ENCODE results near the gene ETFB.

The ETFB gene

GRCh38 chr19:51327066-51328001, 38.9 kb downstream of the ETFB start:
- DNase-seq (ENCODE audit: low read depth): no peak

GRCh38 chr19:51326216-51327065, 39.7 kb downstream of the ETFB start:
- DNase-seq (ENCODE audit: low read depth): no peak

DNA sequence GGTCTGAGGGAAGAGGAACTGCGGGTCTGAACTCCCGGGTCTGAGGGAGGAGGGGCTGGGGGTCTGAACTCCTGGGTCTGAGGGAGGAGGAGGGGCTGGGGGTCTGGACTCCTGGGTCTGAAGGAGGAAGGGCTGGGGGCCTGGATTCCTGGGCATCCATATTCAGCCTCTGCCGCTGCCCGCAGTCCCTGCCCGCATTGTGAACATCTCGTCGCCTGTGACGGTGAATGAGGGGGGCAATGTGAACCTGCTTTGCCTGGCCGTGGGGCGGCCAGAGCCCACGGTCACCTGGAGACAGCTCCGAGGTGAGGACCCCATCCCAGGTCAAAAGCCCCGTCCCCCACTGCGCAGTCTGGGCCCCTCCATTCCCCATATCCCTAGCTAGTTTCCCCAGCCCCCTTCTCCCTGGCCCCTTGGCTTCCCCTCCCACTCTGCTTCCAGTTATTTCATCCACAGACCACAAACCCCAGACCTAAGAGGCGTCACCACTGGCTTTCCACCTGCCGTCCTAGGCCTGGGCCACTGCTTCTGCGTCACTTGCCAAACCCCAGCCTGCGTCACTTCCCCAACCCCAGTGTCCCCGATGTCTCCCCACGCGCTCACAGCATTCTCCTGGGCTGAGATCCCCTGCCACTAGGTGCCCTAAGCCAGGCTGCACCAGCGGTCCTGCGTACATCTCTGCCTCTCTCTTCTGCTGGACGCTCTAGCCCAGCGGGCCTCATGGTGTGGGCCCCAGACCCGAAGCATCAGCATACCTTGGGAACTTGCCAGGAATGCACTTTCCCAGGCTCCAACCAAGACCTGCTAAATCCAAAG, 40.8 kb downstream of the ETFB start:
- no peak for DNase-seq (ENCODE audit: low read depth)

DNA sequence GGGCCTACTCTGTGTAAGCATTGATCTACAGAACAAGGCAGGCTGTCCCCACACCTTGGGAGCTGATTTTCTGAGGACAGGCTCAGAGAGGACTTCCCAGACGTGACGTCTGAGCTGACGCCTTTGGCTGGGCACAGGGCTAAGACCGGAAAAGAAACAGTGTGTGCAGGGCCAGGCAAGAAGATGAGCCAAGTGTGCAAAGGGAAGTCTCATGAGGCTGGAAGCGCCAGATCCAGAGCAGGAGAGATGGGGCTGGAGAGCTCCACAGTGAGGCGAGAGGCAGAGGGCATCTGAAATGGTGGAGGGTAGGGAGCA, 42.1 kb downstream of the ETFB start:
- DNase-seq (ENCODE audit: low read depth): no peak

GRCh38 chr19:51323481-51324166, 42.6 kb downstream of the ETFB start:
- no peak for DNase-seq (ENCODE audit: low read depth)

GRCh38 chr19:51321799-51322198, 44.4 kb downstream of the ETFB start:
- no peak for DNase-seq (ENCODE audit: low read depth)

- DNase-seq (ENCODE audit: low read depth): no peak
Observed at GRCh38 chr19:51320280-51320657, 45.9 kb downstream of the ETFB start.

- no peak for DNase-seq (ENCODE audit: low read depth)
Observed at GRCh38 chr19:51319649-51320279, 46.4 kb downstream of the ETFB start.

GRCh38 chr19:51318687-51319648, 47.2 kb downstream of the ETFB start:
- no peak for DNase-seq (ENCODE audit: low read depth)

GRCh38 chr19:51317968-51318367, 48.2 kb downstream of the ETFB start:
- DNase-seq (ENCODE audit: low read depth): no peak

DNA sequence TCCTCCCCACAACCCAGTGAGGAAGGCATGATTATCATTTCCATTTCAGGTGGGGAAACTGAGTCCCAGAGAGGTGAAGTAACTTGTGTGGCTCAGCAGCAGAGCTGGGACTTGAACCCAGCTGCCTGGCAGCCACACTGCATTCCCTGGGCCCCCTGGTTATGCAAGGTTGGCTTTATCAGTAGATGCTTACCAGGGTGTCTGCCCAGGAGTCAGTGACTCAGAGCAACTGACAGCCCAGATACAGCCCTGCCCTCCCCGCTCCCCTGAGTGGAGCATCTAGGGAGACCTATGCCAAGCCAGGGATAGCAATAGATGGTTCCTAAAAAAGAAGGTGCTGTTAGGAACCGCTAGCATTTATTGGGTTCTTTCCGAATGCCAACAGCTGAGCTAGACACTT, 48.8 kb downstream of the ETFB start:
- no peak for DNase-seq (ENCODE audit: low read depth)

GRCh38 chr19:51316688-51317087, 49.5 kb downstream of the ETFB start:
- DNase-seq (ENCODE audit: low read depth): no peak

DNA sequence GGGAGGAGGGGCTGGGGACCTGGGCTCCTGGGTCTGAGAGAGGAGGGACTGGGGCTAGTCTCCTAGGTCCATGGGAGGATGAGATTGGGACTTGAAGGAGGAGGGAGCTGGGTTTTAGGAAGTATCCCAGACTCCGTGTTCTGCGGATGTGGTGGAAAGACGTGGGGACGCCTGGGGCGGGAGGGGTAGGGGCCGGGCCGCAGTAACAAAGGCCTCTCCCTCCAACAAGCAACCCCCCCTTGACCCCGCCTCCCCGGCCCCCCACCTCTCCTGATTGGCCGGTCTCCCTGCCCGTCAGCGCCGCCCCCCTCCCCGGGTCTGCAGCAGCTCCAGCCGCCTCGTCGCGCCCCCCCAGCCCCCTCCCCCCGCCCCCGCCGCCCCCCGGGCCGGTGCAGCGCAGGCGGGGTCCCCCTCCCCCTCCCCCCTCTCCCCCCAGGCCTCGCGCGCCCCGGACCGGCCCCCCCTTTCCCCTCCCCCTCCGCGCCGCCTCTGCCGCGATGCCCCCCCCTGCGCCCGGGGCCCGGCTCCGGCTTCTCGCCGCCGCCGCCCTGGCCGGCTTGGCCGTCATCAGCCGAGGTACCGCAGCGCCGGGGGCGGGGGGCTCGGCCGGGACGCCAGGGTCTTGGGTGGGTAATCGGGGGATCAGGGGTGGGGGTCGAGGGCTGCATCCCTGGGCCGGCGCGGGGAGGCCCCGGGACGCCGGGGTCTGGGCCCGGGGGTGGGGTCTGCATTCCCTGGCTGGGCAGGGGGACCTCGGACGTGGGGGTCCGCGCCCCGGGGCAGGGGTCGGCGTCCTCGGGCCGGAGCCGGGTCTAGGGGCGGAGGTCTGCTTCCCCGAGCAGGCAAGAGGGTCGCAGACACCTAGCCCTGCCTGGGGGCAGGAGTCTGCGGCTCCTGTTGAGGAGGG, 54.6 kb downstream of the ETFB start, which contains the start of gene IGLON5:
Gene IGLON5 (plus strand): TSS at position 294 of the 907 bp plus-strand sequence. CDS start 204 bp downstream, at position 498.
- DNase-seq (ENCODE audit: low read depth): no peak

GRCh38 chr19:51305479-51305878, 60.7 kb downstream of the ETFB start:
- DNase-seq (ENCODE audit: low read depth): no peak

DNA sequence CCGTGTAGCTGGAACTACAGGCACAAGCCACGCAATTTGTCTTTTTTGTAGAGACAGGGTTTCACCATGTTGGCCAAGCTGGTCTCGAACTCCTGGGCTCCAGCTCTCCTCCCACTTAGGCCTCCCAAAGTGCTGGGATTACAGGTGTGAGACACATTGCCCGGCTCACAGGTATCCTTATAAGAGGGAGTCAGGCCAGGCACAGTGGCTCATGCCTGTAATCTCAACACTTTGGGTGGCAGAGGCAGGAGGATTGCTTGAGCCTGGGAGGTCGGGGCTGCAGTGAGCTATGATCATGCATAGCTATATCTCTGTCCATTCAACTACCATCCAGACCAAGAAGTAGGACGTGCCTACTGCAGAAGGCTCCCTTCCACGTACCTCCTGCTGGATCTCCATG, 64.9 kb downstream of the ETFB start:
- no peak for DNase-seq (ENCODE audit: low read depth)

DNA sequence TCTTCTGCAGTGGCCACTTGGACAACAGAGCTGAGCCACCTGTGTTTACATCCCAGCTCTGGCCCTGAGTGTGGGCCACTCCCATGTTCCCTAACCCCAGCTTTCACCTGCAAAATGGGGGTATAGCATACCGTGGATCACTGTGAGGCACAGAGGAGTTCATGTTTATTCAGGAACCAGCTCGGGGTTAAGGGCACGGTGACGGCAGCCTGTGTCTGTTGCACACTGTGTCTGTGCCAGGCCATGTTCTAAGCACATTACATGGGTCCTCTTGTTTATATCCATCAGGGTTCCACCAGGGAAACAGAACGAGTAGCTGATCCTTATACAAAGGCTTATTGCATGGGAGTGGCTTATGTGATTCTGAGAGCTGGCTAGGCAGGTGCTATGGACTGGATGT, 68.8 kb downstream of the ETFB start:
- DNase-seq (ENCODE audit: low read depth): no peak

DNA sequence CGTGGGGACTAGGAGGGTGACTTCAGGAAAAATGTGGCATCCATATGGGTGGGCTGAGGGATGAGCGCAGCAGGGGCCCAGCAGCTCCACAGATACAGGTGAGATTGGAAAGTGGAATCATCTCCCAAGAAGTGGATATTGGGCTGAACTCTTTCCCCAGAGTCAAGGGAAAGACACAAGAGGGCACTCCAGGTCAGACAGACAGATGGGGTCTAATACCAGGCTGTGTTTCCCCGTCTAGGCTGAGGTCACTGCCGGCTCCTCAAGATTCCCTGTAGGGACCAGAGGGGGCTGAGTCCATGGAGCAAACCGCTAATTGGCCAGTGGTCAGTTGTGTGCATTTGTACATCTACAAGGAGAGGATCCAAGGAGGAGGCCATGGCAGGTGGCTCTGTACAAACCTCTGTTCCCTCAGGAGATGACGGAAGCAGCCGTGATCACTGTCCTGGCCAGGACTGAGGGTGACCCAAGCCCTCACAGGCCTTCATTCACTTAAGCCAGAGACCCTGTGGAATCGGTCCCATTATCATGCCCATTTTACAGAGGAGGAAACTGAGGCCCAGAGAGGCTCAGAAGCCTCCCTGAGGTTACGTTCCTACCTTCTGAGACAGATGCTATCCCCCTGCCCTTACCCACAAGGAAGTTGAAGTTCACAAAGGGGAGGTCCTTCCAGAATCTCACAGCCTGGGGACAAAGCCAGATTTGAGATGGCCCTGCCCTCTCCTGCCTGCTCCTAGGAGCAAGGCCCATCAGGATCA, 69.7 kb downstream of the ETFB start:
- no peak for DNase-seq (ENCODE audit: low read depth)

Measured in activated gamma-delta T cell treated with anti-CD3 and anti-CD28 coated beads, Interleukin-2, amount 50 U/mL, for 16 hours (primary cell).